Keratinocyte (primary cell): Measurements from ENCODE around the gene ANKRD44. TPM values are rescaled to one million over a fixed set of nuclear protein-coding genes. Genes with fewer than 3 reads are reported as not detected.

Source experiments
- DNase-seq: peaks from one replicate; pipeline ENCODE4 v3.0.0-alpha.2; 2011; ENCODE audit warnings: low read depth, missing footprints, low spot score
- FAIRE-seq: peaks from 2 replicates; lab custom pipeline; 2011; peaks lifted over from hg19 to GRCh38; lab: Jason Lieb, UNC
- H2AFZ ChIP-seq: 2 replicates; pipeline ENCODE4 v1.6.0; 2012; ENCODE audit warnings: low read length, control low read depth, inconsistent platforms; ENCODE audit not compliant: control insufficient read depth
- H3K27ac ChIP-seq: 2 replicates; pipeline ENCODE4 v1.5.1; 2011; ENCODE audit warnings: low read length; ENCODE audit not compliant: control insufficient read depth, insufficient read depth
- H3K27me3 ChIP-seq: 3 replicates; pipeline ENCODE4 v1.6.0; 2011; ENCODE audit warnings: low read length; ENCODE audit not compliant: control insufficient read depth, insufficient read depth; ENCODE audit errors: extremely low read depth
- H3K36me3 ChIP-seq, 2 experiments: 2 replicates in 1 of 2; 3 replicates in 1 of 2; pipeline ENCODE4 v1.5.1; 2011; ENCODE audit warnings: low read length in 2 of 2, mild to moderate bottlenecking in 1 of 2; ENCODE audit not compliant: control insufficient read depth in 2 of 2, insufficient read depth in 2 of 2; ENCODE audit errors: extremely low read depth in 1 of 2
- H3K4me1 ChIP-seq: 3 replicates; pipeline ENCODE4 v1.5.1; 2011; ENCODE audit warnings: low read length; ENCODE audit not compliant: control insufficient read depth, insufficient read depth; ENCODE audit errors: extremely low read depth
- H3K4me2 ChIP-seq: 3 replicates; pipeline ENCODE4 v1.6.0; 2011; ENCODE audit warnings: low read depth, low read length; ENCODE audit not compliant: control insufficient read depth, insufficient read depth; ENCODE audit errors: extremely low read depth
- H3K4me3 ChIP-seq, 3 experiments: fragments of 200-600 bp in 1 of 3; sonication (generic) in 1 of 3; 2 replicates in 2 of 3; 3 replicates in 1 of 3; pipeline ENCODE4 v1.5.1; 2011 to 2016; ENCODE audit warnings: low read length in 3 of 3, mild to moderate bottlenecking in 3 of 3, control low read depth in 2 of 3, inconsistent platforms in 1 of 3, low read depth in 1 of 3, mixed read lengths in 1 of 3, mixed run types in 1 of 3, moderate library complexity in 1 of 3; ENCODE audit not compliant: control insufficient read depth in 2 of 3, insufficient read depth in 2 of 3; ENCODE audit errors: extremely low read depth in 1 of 3
- H3K79me2 ChIP-seq: 2 replicates; pipeline ENCODE4 v1.6.0; 2012; ENCODE audit warnings: low read length; ENCODE audit not compliant: control insufficient read depth, insufficient read depth
- H3K9ac ChIP-seq: 3 replicates; pipeline ENCODE4 v1.6.0; 2011; ENCODE audit warnings: low read length; ENCODE audit not compliant: control insufficient read depth, insufficient read depth; ENCODE audit errors: extremely low read depth
- H3K9me1 ChIP-seq: 3 replicates; pipeline ENCODE4 v1.6.0; 2011; ENCODE audit warnings: low read length; ENCODE audit not compliant: control insufficient read depth, insufficient read depth; ENCODE audit errors: extremely low read depth
- H3K9me3 ChIP-seq: 2 replicates; pipeline ENCODE4 v1.5.1; 2012; ENCODE audit warnings: low read depth, low read length; ENCODE audit not compliant: control insufficient read depth
- H4K20me1 ChIP-seq: 3 replicates; pipeline ENCODE4 v1.6.0; 2011; ENCODE audit warnings: low read length; ENCODE audit not compliant: control insufficient read depth, insufficient read depth; ENCODE audit errors: extremely low read depth
- CTCF ChIP-seq, 3 experiments: IDR thresholded peaks in 1 of 3; conservative IDR thresholded peaks in 1 of 3; optimal IDR thresholded peaks in 1 of 3; 2 replicates in 2 of 3; 3 replicates in 1 of 3; pipeline versions ENCODE3 to v1.5.1; 2011; ENCODE audit warnings: low read length in 3 of 3, mild to moderate bottlenecking in 3 of 3, moderate library complexity in 2 of 3, control low read depth in 1 of 3, inconsistent platforms in 1 of 3; ENCODE audit not compliant: insufficient read depth in 2 of 3; ENCODE audit errors: extremely low read depth in 1 of 3
- EZH2 ChIP-seq: IDR thresholded peaks from one replicate; pipeline ENCODE4 v1.6.1; 2012; ENCODE audit warnings: inconsistent platforms, mild to moderate bottlenecking, low read length, moderate library complexity
- dilution Hi-C: fragments of 300-500 bp; cut with MboI; formaldehyde crosslinking; loops from one replicate; pipeline ENCODE4 v1.7.0; 2020; ENCODE audit warnings: low sequenced_read_pairs; ENCODE audit not compliant: extremely low pct_ligation_motif_present
- polyA plus RNA-seq, 5 experiments: library from polyadenylated mRNA; depleted of rRNA in 3 of 5; stranded (reverse) in 3 of 5; stranded (forward) in 1 of 5; unstranded in 1 of 5; fragments of >200 nt; gene quantifications; 1 replicate in 1 of 5; 2 replicates in 3 of 5; 3 replicates in 1 of 5; pipeline versions ENCODE4 v1.2.1 to v1.2.3, GENCODE V29; 2011 to 2012; ENCODE audit warnings: missing spikeins in 2 of 5, low read depth in 1 of 5, low replicate concordance in 1 of 5

The ANKRD44 gene
- polyA plus RNA-seq, 1 donor (not counting 4 experiments of a cell fraction or from before 2014, with no cell fraction given) = 0.35 TPM

GRCh38 chr2:197136452-197136851 is 174.1 kb downstream of the ANKRD44 start:
- Histone ChIP-seq H3K9me3 (no peaks in the 10 kb centered on the region), H3K4me3 (no peak overlapping the region), H3K79me2 (no peaks in the 10 kb centered on the region), H2AFZ (no peak overlapping the region), H3K9ac (no peak overlapping the region), H3K9me1 (no peaks in the 10 kb centered on the region), H3K27ac (no peak overlapping the region), H3K4me1 (no peaks in the 10 kb centered on the region), H3K27me3 (no peaks in the 10 kb centered on the region), H3K4me2 (no peak overlapping the region), H4K20me1 (no peaks in the 10 kb centered on the region), H3K36me3 (no peaks in the 10 kb centered on the region)
- TF ChIP-seq CTCF (optimal IDR thresholded peaks at IDR 0.05 in 1 of 3, IDR thresholded peaks at IDR 0.05 in 1 of 3, conservative IDR thresholded peaks at IDR 0.05 in 1 of 3; ENCODE audit: extremely low read depth in 1 of 3, insufficient read depth in 2 of 3, low read length in 3 of 3) (no peak), EZH2 (no peak)
- FAIRE-seq (no peak), DNase-seq (no peak)
- dilution Hi-C loops = no loop called here

- H3K4me1 ChIP-seq = no peaks in the 10 kb centered on the region
- H3K36me3 ChIP-seq = no peaks in the 10 kb centered on the region
- H3K4me2 ChIP-seq = no peak overlapping the region
- dilution Hi-C loops = no loop called here
- H3K9me3 ChIP-seq = no peaks in the 10 kb centered on the region
- H4K20me1 ChIP-seq = no peaks in the 10 kb centered on the region
- H3K79me2 ChIP-seq = no peaks in the 10 kb centered on the region
- H3K27me3 ChIP-seq = no peaks in the 10 kb centered on the region
- no peak overlapping the region for H3K4me3 ChIP-seq
- FAIRE-seq = no peak
- no peak for DNase-seq
- H2AFZ ChIP-seq = no peak overlapping the region
- no peak overlapping the region for H3K27ac ChIP-seq
- TF ChIP-seq EZH2 = no peak
- no peak for TF ChIP-seq CTCF (optimal IDR thresholded peaks at IDR 0.05 in 1 of 3, IDR thresholded peaks at IDR 0.05 in 1 of 3, conservative IDR thresholded peaks at IDR 0.05 in 1 of 3; ENCODE audit: extremely low read depth in 1 of 3, insufficient read depth in 2 of 3, low read length in 3 of 3)
- no peak overlapping the region for H3K9ac ChIP-seq
- H3K9me1 ChIP-seq = no peaks in the 10 kb centered on the region
Measured at GRCh38 chr2:197135806-197136205, 174.8 kb downstream of the ANKRD44 start.
